D721Med (cell line): Measurements from ENCODE around the gene SORCS2.

ENCODE experiments used
- DNase-seq: peaks from one replicate; pipeline ENCODE4 v3.0.0; 2011; ENCODE audit warnings: low spot score; ENCODE audit not compliant: insufficient read length
- FAIRE-seq: peaks from 2 replicates; lab custom pipeline; 2011; peaks lifted over from hg19 to GRCh38; lab: Jason Lieb, UNC
- CTCF ChIP-seq: IDR thresholded peaks from 2 replicates; pipeline ENCODE4 v1.5.1; 2012; ENCODE audit warnings: mild to moderate bottlenecking, control low read depth; ENCODE audit not compliant: insufficient read depth; ENCODE audit errors: missing control alignments

SORCS2 gene

DNA sequence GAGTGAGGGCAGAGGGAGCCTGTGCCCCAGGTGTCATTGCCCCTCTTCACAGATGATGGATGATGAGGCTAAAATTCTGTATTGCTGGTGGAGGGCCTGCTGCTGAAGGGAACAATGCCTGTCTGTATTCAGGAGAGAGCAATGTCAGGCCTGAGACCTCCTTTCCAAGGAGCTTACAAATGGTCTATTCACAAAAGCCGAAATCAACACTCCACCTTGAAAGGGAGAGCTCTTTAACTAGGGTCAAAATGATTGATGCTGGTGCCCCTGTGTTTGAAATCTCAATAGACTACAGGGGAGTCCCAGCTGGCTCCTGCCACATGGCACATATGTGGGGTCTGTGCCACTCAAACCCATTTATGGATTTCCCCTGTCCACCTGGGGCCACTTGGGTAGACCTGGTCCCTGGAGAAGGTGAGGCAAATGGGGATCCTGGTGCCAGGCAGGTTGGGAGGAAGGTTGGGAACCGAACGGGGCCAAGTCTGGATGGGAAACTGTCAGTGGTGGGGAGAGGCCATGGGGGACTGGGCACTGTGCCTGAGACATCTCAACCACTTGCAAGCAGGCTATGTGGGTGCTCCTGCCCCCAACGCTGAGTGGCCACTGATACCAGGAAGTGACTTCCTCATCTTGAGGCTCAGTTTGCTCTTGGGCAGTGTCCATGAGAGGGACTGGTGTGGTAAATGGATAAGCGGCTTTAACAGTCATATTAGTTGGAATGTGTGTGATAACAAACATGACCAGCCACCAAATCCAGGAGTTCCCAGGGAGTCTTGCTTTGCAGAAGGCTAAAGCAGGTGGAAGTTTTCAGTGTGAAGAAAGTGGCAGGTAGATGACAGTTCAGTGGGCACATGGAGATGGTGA lies 466.2 kb downstream of the SORCS2 start:
- TF ChIP-seq CTCF, result no peak
- no peak for DNase-seq
- FAIRE-seq, result no peak

GRCh38 chr4:7659429-7660175 lies 467.3 kb downstream of the SORCS2 start:
- DNase-seq (no peak), FAIRE-seq (no peak)
- TF ChIP-seq CTCF, result no peak

DNA sequence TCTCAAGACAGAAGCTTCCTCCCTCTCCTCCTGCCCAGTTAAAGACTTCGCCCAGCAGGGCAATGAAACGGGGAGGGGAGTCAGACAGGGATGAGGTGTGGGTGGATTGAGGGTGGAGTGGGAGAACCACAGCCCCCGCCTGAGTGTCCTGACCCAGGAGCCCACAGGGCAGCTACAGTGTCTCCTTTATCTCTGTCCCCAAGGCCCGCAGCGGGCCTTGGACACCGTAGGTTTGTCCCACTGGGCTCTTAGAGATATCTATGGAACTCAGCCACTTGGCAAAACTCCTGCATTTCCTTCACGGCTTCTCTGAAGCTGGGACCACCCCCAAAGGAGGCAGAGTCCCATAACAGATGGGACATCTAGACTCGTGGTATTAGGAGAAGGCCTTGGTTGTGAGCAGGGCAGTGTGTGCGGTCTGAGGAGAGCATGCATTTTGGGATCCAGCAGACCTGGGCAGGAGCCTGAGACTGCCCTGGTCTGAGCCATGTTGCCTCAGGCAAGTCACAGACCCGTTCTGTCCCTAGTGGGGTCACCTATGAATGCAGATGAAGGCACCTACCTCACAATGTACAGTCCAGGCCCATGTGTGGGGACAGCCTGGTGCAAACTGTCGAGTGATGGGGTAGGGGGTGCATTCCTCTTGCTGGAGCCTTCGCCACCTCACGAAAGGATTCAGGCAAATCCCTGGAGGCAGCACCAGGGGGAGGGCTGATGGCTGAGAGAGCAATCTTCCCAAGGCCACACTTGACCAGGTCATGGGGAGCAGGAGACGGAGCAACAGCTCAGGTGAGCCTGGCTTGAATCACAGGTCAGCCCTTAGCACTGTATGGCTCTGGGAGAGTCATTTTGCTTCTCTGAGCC lies 468.1 kb downstream of the SORCS2 start:
- no peak for TF ChIP-seq CTCF
- FAIRE-seq, result no peak
- DNase-seq, result no peak

- no peak for FAIRE-seq
- TF ChIP-seq CTCF, result no peak
- no peak for DNase-seq
Measured at GRCh38 chr4:7661066-7661748, 468.9 kb downstream of the SORCS2 start.

DNA sequence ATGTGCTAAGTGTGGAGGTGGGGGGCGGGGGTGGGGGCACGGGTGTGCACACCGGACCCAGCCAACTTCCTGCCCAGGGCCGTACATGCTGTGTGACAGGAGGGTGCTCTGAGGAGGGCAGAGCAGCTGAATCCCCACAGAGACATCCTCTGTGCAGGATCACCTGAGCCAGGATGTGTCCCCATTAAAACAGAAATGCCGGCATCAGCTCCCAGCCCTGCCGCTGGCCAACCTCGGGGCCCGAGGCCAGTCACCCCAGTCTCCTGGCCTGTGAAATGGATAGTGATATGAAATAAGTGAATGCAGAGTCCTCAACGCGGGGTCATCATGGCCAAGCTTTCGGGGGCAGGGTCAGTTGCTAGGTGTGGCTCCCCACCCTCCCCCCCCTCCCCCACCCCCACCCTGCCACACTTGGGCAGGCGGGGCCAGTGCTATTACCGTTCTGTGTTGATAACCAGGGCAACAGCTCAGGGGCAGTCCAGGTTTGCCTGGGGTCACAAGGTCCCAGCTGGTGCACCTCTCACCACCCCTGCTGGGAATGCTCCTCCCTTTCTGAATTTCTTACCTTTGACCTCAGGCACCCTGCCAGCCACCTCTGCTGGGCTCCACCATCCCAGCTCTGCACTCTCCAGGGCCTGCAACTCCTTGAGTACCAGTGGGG lies 469.6 kb downstream of the SORCS2 start:
- no peak for DNase-seq
- TF ChIP-seq CTCF, result no peak

DNA sequence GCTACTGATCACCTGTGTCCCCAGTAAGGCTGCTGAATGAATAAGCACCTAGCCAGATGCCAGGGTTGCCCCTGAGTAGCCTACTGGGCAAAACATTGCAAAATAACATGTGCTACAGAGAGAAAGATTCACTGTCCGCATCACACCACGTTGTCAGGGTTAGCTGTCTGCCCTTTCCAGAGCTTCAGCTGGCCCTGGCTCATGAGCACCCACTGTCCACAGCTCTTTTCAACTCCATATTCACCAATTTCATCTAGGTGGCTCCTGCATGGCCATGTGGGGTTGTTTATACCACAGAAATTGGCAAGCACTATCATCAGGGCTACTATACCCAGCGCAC lies 470.1 kb downstream of the SORCS2 start:
- DNase-seq (no peak), FAIRE-seq (no peak)
- TF ChIP-seq CTCF, result no peak

More for the DNA sequence above, 469.6 kb downstream of the SORCS2 start:
- no peak for FAIRE-seq
